A673 (cell line): ENCODE data around the gene DNAH3. TPM values are rescaled to one million over a fixed set of nuclear protein-coding genes. Genes with fewer than 3 reads are reported as not detected.
"Not testable (repeated sequence)": the region's sequence is repeated elsewhere in the genome, so short reads cannot be mapped to it uniquely, and the experiment has no call there.

Experiments
- BruUV-seq: library from RNA; stranded (reverse); fragments of 400-500 nt; replicated peaks from 2 replicates; lab custom pipeline; 2021; lab: Mats Ljungman, UMichigan
- CTCF ChIA-PET: fragments of 300-600 bp; sonication (Branson Sonifier 250); formaldehyde crosslinking; loops from one replicate; lab custom pipeline; 2022; ENCODE audit warnings: antibody characterized with exemption; lab: Charles Lee
- POLR2A ChIA-PET: fragments of 300-600 bp; sonication (Branson Sonifier 250); formaldehyde crosslinking; loops from one replicate; lab custom pipeline; 2022; ENCODE audit warnings: antibody characterized with exemption; ENCODE audit not compliant: low non-redundant PET; lab: Charles Lee
- DNase-seq: peaks from one replicate; pipeline ENCODE4 v3.0.0-alpha.2; 2015; ENCODE audit warnings: low spot score
- H3K27ac ChIP-seq: fragments of 200-600 bp; sonication (generic); 2 replicates; pipeline ENCODE4 v1.5.1; 2016; ENCODE audit warnings: mixed run types, low read depth, mild to moderate bottlenecking, mixed read lengths, antibody characterized with exemption, low read length; ENCODE audit not compliant: poor library complexity, severe bottlenecking
- H3K27me3 ChIP-seq: fragments of 200-600 bp; sonication (generic); replicated peaks from 2 replicates; pipeline ENCODE4 v1.6.1; 2017; ENCODE audit warnings: mixed run types, low read depth, mild to moderate bottlenecking, mixed read lengths, antibody characterized with exemption, low read length; ENCODE audit not compliant: insufficient read depth, poor library complexity
- H3K36me3 ChIP-seq: fragments of 200-600 bp; sonication (generic); 2 replicates; pipeline ENCODE4 v1.6.1; 2016; ENCODE audit warnings: mixed run types, mild to moderate bottlenecking, mixed read lengths, antibody characterized with exemption, low read length; ENCODE audit not compliant: insufficient read depth, poor library complexity, severe bottlenecking
- H3K4me1 ChIP-seq: fragments of 200-600 bp; sonication (generic); 2 replicates; pipeline ENCODE4 v1.6.1; 2017; ENCODE audit warnings: mixed run types, mild to moderate bottlenecking, mixed read lengths, antibody characterized with exemption, low read length; ENCODE audit not compliant: insufficient read depth, poor library complexity, severe bottlenecking
- H3K4me3 ChIP-seq: fragments of 200-600 bp; sonication (generic); 2 replicates; pipeline ENCODE4 v1.5.1; 2016; ENCODE audit warnings: low read depth, mixed run types, mild to moderate bottlenecking, mixed read lengths, low read length; ENCODE audit not compliant: poor library complexity, severe bottlenecking
- H3K9me3 ChIP-seq: fragments of 200-600 bp; sonication (generic); 2 replicates; pipeline ENCODE4 v1.6.1; 2016; ENCODE audit warnings: mixed run types, low read depth, mild to moderate bottlenecking, mixed read lengths, antibody characterized with exemption, low read length; ENCODE audit not compliant: poor library complexity, severe bottlenecking
- EZH2 ChIP-seq: fragments of 200-600 bp; sonication (generic); IDR thresholded peaks from 2 replicates; pipeline ENCODE4 v1.6.1; 2017; ENCODE audit warnings: borderline replicate concordance, low read depth, mild to moderate bottlenecking, mixed read lengths, antibody characterized with exemption, low read length; ENCODE audit not compliant: poor library complexity, severe bottlenecking
- intact Hi-C: fragments of 100-400 bp; cut with micrococcal nuclease; formaldehyde crosslinking; loops from one replicate; pipeline ENCODE4 v1.10.0; 2022; ENCODE audit not compliant: unreplicated experiment
- total RNA-seq: library from RNA; stranded (reverse); gene quantifications from 2 replicates; pipeline ENCODE4 v1.2.3, GENCODE V29; 2021
- TF ChIP-seq, protein P1 (sequence below): fragments of 300-800, 200-600 bp; sonication (generic); conservative IDR thresholded peaks from 2 replicates; pipeline ENCODE4 v1.5.1; 2017; ENCODE audit warnings: low read depth, mild to moderate bottlenecking, antibody characterized with exemption, low read length, moderate library complexity, mixed read lengths

Gene DNAH3
- total RNA-seq, 1 experiment from 2014 or later: not detected

DNA sequence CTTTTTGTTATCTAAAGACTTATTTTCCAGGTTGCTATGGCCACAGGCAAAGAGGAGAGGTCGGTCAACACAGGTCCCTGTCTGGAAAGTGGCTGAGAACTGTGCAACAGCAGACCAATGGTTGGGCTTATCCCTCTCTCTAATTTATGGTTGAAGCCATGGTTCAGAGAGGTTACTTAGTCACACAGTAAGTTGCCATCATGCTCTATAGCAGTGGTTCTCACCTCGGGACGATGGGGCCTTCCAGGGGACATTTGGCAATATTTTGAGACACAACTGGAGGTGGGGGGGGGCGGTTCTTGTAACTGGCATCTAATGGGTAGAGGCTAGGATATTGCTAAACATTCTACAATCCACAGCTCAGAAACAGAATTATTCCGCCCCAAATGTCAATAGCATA, 7.0 kb upstream of the DNAH3 start:
- Histone ChIP-seq H3K36me3 (no peaks in the 10 kb centered on the region), H3K27me3 (no peaks in the 10 kb centered on the region), H3K4me3 (no peak overlapping the region), H3K4me1 (peaks cover 14% of the 10 kb centered on the region), H3K27ac (no peak overlapping the region), H3K9me3 (no peaks in the 10 kb centered on the region)
- TF ChIP-seq, protein P1, sequence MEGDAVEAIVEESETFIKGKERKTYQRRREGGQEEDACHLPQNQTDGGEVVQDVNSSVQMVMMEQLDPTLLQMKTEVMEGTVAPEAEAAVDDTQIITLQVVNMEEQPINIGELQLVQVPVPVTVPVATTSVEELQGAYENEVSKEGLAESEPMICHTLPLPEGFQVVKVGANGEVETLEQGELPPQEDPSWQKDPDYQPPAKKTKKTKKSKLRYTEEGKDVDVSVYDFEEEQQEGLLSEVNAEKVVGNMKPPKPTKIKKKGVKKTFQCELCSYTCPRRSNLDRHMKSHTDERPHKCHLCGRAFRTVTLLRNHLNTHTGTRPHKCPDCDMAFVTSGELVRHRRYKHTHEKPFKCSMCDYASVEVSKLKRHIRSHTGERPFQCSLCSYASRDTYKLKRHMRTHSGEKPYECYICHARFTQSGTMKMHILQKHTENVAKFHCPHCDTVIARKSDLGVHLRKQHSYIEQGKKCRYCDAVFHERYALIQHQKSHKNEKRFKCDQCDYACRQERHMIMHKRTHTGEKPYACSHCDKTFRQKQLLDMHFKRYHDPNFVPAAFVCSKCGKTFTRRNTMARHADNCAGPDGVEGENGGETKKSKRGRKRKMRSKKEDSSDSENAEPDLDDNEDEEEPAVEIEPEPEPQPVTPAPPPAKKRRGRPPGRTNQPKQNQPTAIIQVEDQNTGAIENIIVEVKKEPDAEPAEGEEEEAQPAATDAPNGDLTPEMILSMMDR: no peak
- no peak for TF ChIP-seq EZH2
- POLR2A ChIA-PET: no interaction called here
- no TSS peak for BruUV-seq
- intact Hi-C loops: loop anchor here (2.0 to 5.0 kb wide), 3 partner anchors 143 to 1165 kb away; no protein-coding TSS in a partner anchor
- DNase-seq: no peak
- CTCF ChIA-PET: interaction anchor here (0.6 to 3.2 kb wide), 3 partner anchors 97 to 144 kb away, joined by 3 to 27 read pairs (median 5); no protein-coding TSS in a partner anchor

DNA sequence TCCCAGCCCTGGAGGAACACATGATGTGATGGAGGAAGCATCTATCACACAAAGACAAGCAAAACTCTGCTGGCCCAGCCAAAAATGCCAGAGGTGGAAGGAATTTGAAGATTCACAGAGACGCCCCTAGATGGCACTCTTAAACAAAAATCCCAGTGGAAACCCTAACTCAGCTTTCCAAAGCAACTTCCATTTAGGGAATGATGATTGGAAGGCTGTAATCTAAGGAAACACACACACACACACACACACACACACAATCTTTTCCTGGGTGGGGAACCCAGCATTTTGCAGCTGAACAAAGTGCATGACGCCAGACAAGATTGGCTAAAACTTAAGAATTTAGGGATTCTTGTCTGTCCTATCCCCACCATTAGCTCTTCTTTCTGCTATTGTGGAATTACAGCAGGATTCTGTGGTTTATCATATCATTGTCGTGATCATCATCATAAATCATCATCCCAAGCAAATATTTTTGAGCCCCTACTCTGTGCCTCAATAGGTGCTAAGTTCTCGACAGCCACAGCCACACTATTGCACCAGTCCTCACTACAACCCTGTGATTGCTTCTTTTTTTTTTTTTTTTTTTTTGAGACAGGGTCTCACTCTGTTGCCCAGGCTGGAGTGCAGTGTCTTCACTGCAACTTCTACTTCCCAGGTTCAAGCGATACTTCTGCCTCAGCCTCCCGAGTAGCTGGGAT, 6.3 kb upstream of the DNAH3 start:
- Histone ChIP-seq H3K4me1 (peaks cover 13% of the 10 kb centered on the region), H3K36me3 (no peaks in the 10 kb centered on the region), H3K27ac (no peak overlapping the region), H3K4me3 (no peak overlapping the region), H3K9me3 (no peaks in the 10 kb centered on the region), H3K27me3 (no peaks in the 10 kb centered on the region)
- intact Hi-C loops: loop anchor here (2.0 to 5.0 kb wide), 3 partner anchors 144 to 1165 kb away; no protein-coding TSS in a partner anchor
- ChIA-PET POLR2A (interaction anchor here (0.6 kb wide), 1 partner anchor 39 kb away, joined by 4 read pairs; no protein-coding TSS in a partner anchor), CTCF (interaction anchor here (0.6 to 3.2 kb wide), 5 partner anchors 32 to 144 kb away, joined by 3 to 27 read pairs (median 5); no protein-coding TSS in a partner anchor)
- DNase-seq: peak; percentile 76
- no peak for TF ChIP-seq EZH2
- TF ChIP-seq, protein P1: peak; percentile 74
- no TSS peak for BruUV-seq

DNA sequence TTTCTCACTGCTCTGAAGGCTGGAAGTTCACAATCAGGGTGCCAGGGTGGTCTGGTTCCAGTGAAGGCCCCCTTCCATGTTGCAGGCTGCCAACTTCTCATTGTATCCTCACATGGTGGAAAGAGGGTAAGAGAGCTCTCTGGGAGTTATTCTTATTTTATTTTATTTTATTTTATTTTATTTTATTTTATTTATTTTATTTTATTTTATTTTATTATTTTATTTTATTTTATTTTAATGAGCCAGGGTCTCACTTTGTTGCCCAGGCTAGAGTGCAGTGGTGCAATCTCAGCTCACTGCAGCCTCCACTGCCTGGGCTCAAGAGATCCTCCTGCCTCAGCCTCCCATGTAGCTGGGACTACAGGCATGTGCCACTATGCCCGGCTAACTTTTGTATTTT, 5.4 kb upstream of the DNAH3 start:
- BruUV-seq, H3K27ac ChIP-seq, POLR2A ChIA-PET, H3K36me3 ChIP-seq, H3K27me3 ChIP-seq, H3K4me3 ChIP-seq, H3K9me3 ChIP-seq, DNase-seq: not testable (repeated sequence)
- intact Hi-C loops: loop anchor here (2.0 to 5.0 kb wide), 3 partner anchors 145 to 1166 kb away; no protein-coding TSS in a partner anchor
- CTCF ChIA-PET: interaction anchor here (3.2 kb wide), 1 partner anchor 145 kb away, joined by 27 read pairs; no protein-coding TSS in a partner anchor
- peaks cover 13% of the 10 kb centered on the region for H3K4me1 ChIP-seq

DNA sequence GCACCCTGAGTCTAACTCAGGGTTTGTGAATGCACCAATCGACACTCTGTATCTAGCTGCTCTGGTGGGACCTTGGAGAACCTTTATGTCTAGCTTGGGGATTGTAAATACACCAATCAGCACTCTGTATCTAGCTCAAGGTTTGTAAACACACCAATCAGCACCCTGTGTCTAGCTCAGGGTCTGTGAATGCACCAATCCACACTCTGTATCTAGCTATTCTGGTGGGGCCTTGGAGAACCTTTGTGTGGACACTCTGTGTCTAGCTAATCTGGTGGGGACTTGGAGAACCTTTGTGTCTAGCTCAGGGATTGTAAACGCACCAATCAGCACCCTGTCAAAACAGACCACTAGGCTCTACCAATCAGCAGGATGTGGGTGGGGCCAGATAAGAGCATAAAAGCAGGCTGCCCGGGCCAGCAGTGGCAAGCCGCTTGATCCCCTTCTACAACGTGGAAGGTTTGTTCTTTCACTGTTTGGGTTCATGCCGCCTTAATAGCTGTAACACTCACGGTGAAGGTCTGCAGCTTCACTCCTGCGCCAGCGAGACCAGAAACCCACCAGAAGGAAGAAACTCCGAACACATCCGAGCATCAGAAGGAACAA, 2.6 kb upstream of the DNAH3 start:
- H3K27ac ChIP-seq, DNase-seq, CTCF ChIA-PET, BruUV-seq, H3K9me3 ChIP-seq, H3K27me3 ChIP-seq, H3K4me3 ChIP-seq, H3K4me1 ChIP-seq, H3K36me3 ChIP-seq, intact Hi-C loops, POLR2A ChIA-PET: not testable (repeated sequence)

DNA sequence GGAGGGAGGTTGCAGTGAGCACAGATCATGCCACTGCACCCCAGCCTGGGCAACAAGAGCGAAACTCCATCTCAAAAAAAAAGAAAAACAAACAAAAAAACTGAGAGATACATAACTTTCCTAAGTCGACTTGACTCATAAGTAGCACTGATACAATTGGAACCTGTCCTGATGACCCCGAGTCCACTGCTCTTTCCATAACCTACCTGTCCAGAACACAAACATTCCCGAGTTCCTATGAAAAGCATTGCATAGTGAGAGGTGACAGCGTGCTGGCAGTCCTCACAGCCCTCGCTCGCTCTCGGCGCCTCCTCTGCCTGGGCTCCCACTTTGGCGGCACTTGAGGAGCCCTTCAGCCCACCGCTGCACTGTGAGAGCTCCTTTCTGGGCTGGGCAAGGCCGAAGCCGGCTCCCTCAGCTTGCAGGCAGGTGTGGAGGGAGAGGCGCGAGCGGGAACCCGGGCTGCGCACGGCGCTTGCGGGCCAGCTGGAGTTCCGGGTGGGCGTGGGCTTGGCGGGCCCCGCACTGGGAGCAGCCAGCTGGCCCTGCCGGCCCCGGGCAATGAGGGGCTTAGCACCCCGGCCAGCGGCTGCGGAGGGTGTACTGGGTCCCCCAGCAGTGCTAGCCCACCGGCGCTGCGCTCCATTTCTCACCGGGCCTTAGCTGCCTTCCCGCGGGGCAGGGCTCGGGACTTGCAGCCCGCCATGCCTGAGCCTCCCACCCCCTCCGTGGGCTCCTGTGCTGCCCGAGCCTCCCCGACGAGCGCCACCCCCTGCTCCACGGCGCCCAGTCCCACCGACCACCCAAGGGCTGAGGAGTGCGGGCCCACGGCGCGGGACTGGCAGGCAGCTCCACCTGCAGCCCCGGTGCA, 1.7 kb upstream of the DNAH3 start:
- BruUV-seq, DNase-seq, H3K9me3 ChIP-seq, POLR2A ChIA-PET, H3K36me3 ChIP-seq, CTCF ChIA-PET, H3K4me1 ChIP-seq, H3K27me3 ChIP-seq, H3K27ac ChIP-seq, H3K4me3 ChIP-seq, intact Hi-C loops: not testable (repeated sequence)
